ENCODE data around the gene ETFDH.
"Not testable (repeated sequence)": the region's sequence is repeated elsewhere in the genome, so short reads cannot be mapped to it uniquely, and the experiment has no call there.

The ETFDH gene

GRCh38 chr4:158741326-158742021 lies 69.4 kb downstream of the ETFDH start:
- TF ChIP-seq CTCF (IDR thresholded peaks at IDR 0.05; ENCODE audit: extremely low read depth, insufficient read depth, missing control alignments), result no peak
- in situ Hi-C loops (cut with MboI; ENCODE audit: low pct_unique_long_range_greater_than_20kb, low sequenced_read_pairs, unreplicated experiment), result loop anchor here (25.0 kb wide), 2 partner anchors 446 to 696 kb away; no protein-coding TSS in a partner anchor
- DNase-seq (ENCODE audit: low spot score), result no peak

GRCh38 chr4:158746537-158746936 lies 74.4 kb downstream of the ETFDH start:
- in situ Hi-C loops (cut with MboI; ENCODE audit: low pct_unique_long_range_greater_than_20kb, low sequenced_read_pairs, unreplicated experiment), result loop anchor here (25.0 kb wide), 2 partner anchors 441 to 691 kb away; no protein-coding TSS in a partner anchor
- not testable (repeated sequence) for DNase-seq (ENCODE audit: low spot score)

GRCh38 chr4:158750379-158750778 lies 78.3 kb downstream of the ETFDH start:
- no peak for DNase-seq (ENCODE audit: low spot score)
- no peak for TF ChIP-seq CTCF (IDR thresholded peaks at IDR 0.05; ENCODE audit: extremely low read depth, insufficient read depth, missing control alignments)
- in situ Hi-C loops (cut with MboI; ENCODE audit: low pct_unique_long_range_greater_than_20kb, low sequenced_read_pairs, unreplicated experiment), result no loop called here

GRCh38 chr4:158754385-158755180 lies 82.5 kb downstream of the ETFDH start:
- no peak for DNase-seq (ENCODE audit: low spot score)
- no peak for TF ChIP-seq CTCF (IDR thresholded peaks at IDR 0.05; ENCODE audit: extremely low read depth, insufficient read depth, missing control alignments)
- in situ Hi-C loops (cut with MboI; ENCODE audit: low pct_unique_long_range_greater_than_20kb, low sequenced_read_pairs, unreplicated experiment), result no loop called here

- DNase-seq (ENCODE audit: low spot score); in situ Hi-C loops (cut with MboI; ENCODE audit: low pct_unique_long_range_greater_than_20kb, low sequenced_read_pairs, unreplicated experiment): not testable (repeated sequence)
These were observed 83.7 kb downstream of the ETFDH start for GRCh38 chr4:158755819-158756218.

GRCh38 chr4:158756588-158756987 lies 84.5 kb downstream of the ETFDH start:
- DNase-seq (ENCODE audit: low spot score), result no peak
- no peak for TF ChIP-seq CTCF (IDR thresholded peaks at IDR 0.05; ENCODE audit: extremely low read depth, insufficient read depth, missing control alignments)
- in situ Hi-C loops (cut with MboI; ENCODE audit: low pct_unique_long_range_greater_than_20kb, low sequenced_read_pairs, unreplicated experiment), result no loop called here

GRCh38 chr4:158758142-158758541 lies 86.0 kb downstream of the ETFDH start:
- no peak for DNase-seq (ENCODE audit: low spot score)
- TF ChIP-seq CTCF (IDR thresholded peaks at IDR 0.05; ENCODE audit: extremely low read depth, insufficient read depth, missing control alignments), result no peak
- in situ Hi-C loops (cut with MboI; ENCODE audit: low pct_unique_long_range_greater_than_20kb, low sequenced_read_pairs, unreplicated experiment), result no loop called here

All from GM13977 (cell line).